GM12874 (cell line): ENCODE results near the gene FAM193A.

ENCODE experiments used
- TF ChIP-seq, protein P1 (sequence below): IDR thresholded peaks from 2 replicates; pipeline ENCODE4 v1.5.1; 2011; ENCODE audit warnings: low read depth, mild to moderate bottlenecking, control low read depth, low read length, moderate library complexity; ENCODE audit not compliant: insufficient read depth

FAM193A gene

DNA sequence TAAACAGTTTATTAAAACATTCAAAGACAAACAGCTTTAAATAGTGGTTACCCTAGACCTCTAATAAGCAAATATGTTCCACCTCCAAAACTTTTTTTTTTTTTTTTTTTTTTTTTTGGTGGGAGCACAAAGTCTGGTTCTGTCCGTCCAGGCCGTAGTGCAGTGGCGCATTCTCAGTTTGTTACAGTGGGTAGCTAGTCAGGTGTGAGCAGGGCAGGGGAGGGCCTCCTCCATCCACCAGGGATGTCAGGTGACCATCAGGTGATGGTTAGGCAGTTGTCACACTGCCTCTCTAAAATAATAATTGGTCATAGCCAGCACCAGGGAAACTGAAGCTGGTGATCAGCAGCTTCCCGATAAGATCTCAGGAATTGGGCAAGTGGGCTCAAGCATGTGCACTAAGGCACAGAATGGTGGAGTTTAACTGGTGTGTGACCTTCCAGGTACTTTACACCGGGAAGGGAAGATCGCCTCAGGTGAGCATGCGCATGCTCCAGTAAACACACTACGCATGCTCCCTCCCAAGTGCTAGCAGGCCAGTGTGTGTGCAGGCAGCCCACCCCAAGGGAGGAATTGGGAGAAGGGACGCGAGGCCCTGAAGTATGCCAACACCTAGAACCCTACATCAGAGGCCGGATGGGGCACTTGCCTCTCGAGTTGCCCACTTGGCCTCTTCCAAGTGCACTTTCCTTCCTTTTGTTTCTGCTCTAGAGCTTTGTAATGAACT, 192.5 kb downstream of the FAM193A start:
- TF ChIP-seq, protein P1, sequence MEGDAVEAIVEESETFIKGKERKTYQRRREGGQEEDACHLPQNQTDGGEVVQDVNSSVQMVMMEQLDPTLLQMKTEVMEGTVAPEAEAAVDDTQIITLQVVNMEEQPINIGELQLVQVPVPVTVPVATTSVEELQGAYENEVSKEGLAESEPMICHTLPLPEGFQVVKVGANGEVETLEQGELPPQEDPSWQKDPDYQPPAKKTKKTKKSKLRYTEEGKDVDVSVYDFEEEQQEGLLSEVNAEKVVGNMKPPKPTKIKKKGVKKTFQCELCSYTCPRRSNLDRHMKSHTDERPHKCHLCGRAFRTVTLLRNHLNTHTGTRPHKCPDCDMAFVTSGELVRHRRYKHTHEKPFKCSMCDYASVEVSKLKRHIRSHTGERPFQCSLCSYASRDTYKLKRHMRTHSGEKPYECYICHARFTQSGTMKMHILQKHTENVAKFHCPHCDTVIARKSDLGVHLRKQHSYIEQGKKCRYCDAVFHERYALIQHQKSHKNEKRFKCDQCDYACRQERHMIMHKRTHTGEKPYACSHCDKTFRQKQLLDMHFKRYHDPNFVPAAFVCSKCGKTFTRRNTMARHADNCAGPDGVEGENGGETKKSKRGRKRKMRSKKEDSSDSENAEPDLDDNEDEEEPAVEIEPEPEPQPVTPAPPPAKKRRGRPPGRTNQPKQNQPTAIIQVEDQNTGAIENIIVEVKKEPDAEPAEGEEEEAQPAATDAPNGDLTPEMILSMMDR, result no peak

DNA sequence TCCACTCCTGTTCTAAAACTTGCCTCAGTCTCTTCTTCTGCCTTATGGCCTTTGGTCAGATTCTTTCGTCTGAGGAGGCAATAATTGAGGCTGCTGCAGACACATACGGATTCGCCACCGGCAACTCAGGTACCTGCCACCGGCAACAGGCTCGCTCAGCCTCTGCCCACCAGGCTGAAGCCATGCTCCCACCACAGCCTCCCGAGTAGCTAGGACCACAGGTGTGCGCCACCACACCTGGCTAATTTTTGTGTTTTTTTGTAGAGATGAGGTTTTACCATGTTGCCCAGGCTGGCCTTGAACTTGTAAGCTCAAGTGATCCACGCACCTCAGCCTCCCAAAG, 193.1 kb downstream of the FAM193A start:
- TF ChIP-seq, protein P1, result no peak

DNA sequence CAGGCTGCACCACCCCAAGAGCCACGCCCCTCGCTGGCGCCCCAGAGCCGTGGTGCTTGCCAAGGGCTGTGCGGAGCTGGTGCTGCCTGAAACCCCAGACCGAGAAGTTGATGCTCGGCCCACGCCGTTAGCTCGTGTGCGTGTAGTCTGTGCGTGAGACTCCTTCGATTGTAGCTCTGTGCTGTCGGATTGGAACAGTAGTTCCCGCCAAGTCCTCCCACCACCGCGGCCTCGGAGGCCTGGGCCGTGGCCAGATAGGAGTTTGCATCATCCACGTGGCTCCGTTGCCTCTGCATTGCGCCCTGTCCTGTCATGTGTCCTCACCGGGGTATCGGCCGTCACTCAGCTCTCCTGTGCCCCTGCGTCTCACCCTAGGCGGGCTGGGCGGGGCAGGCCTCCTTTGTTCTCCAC, 195.5 kb downstream of the FAM193A start:
- TF ChIP-seq, protein P1, result no peak

DNA sequence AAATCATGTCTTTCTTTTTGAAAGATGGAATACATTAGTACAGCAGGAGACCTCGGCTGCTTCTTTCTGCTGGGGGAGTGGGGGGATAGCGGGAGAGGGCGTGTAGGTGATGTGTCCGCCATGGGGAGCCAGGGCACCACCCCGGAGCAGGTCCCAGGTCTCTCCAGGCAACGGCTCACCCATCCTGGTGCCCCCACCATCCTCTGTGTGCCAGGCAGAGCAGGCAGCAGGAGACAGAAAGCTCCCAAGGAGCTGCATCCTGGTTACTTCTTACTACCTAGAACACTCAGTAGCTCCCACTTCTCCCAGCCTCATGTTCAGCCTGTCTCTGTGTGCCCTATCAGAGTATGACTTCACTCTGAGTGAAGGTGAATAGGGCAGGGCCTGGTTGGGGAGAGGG, 196.1 kb downstream of the FAM193A start:
- TF ChIP-seq, protein P1, result no peak

DNA sequence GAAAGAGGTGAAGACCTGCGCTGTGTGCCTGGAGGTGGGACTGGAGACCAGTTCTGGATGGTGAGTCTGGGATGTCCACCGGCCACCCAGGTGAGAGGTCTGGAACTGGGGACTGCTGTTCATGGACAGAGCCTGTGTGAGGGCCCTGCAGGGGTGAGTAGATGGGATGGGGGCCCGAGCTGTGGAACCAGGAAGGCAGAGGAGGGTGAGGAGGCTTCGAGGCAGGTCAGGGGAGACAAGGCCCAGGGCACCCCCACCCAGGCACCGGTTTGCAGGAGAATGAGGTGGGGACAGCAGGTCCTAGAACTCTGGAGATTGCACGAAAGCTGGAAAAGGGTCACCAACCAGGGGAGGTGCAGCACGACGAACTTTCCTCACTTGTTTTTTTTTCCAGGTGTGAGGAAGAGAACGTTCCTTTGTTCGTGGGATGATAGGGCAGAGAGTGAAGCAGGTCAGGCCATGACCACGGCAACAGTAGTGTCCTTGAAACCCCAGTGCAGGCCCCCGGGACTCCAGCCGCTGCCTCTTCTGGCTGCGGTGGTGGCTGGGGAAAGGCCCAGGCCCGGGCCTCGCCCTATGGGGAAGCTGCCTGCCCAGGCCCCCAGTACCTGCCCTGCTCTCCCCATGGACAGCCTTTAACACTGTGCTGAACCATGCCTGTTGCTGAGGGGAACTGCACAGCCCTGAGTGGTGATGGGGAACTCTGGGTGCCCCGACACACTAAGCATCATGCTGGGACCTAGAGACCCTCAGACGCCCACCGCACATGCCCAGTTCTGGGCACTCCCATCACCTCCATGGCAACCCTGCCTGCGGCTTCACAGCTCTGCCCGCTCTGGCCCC, 196.8 kb downstream of the FAM193A start:
- TF ChIP-seq, protein P1, result no peak

DNA sequence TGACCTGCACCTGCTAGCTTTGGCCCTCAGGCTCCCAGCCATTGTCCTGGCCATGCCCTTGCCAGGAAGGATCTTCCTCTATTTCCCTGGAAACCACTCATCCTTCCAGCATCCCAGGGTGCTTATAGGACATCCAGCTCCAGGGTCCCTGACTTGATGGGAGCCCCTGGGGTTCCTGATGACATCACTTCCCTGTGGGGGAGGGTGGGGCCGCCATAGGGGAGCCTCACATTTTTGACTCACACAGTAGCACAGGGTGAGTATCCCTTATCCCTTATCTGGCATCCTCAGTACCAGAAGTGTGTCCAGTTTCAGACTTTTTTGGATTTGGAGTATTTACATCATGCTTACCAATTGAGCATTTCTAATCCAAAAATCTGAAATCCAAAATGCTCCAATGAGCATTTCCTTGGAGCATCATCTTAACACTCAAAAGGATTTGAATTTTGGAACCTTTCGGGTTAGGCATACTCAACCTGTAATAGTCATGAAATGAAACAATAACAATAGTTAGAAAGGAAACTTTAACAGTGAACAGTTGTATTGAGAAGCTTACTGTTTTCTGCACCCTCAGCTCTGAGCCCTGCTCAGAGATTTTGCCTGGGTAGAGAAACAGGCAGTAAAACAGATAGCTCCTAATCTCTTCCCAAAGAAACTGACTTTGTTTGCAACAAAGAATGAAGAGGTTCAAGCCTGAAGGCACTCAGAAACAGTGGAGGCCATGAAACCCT, 197.6 kb downstream of the FAM193A start:
- TF ChIP-seq, protein P1, result no peak

DNA sequence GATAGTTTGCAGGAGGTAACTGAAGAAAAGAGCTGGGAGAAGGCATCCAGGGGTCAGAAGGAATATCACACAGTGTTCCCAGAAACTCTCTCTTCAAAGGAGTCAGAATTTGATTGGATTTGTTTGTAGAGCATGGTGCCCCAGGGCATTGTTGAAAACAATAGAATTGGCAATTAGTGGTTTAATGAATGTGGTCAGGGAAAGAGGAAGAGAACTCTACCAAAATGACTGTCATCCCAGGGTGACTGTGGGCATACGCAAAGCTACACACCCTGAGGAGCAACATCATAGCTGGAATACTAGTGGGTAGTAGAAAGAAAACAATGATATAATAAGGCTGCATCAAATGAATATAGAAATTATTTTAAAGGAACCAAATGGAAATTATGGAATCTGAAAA, 198.2 kb downstream of the FAM193A start:
- TF ChIP-seq, protein P1, result no peak
